Measurements from ENCODE around the gene SIGLEC5.
A peak's percentile ranks its signal among the peaks of the same experiment; 100 is the strongest.

The SIGLEC5 gene

GRCh38 chr19:51664131-51664530 lies 33.9 kb upstream of the SIGLEC5 start:
- TF ChIP-seq GABPA (IDR thresholded peaks at IDR 0.05; ENCODE audit: low read depth): no peak
- no peak for TF ChIP-seq CTCF (IDR thresholded peaks at IDR 0.05; ENCODE audit: insufficient read depth, low read length)
- TF ChIP-seq SPI1 (IDR thresholded peaks at IDR 0.05; ENCODE audit: borderline replicate concordance, low read depth): no peak
- no peak for TF ChIP-seq REST (IDR thresholded peaks at IDR 0.05; ENCODE audit: insufficient replicate concordance, low read depth)
- TF ChIP-seq POLR2AphosphoS5 (IDR thresholded peaks at IDR 0.05; ENCODE audit: low read depth): no peak
- no peak overlapping the region for H3K4me3 ChIP-seq (replicated peaks; ENCODE audit: insufficient read depth, low read length)
- DNase-seq (ENCODE audit: low read depth in 1 of 2, low spot score in 1 of 2): no peak
- H3K27ac ChIP-seq (replicated peaks): no peak overlapping the region
- H3K27me3 ChIP-seq (ENCODE audit: insufficient read depth, poor library complexity, severe bottlenecking): no peaks in the 10 kb centered on the region

- no peak for DNase-seq (ENCODE audit: low read depth in 1 of 2, low spot score in 1 of 2)
- H3K4me3 ChIP-seq (replicated peaks; ENCODE audit: insufficient read depth, low read length): no peak overlapping the region
- TF ChIP-seq SPI1 (IDR thresholded peaks at IDR 0.05; ENCODE audit: borderline replicate concordance, low read depth) (no peak), POLR2AphosphoS5 (IDR thresholded peaks at IDR 0.05; ENCODE audit: low read depth) (no peak), CTCF (IDR thresholded peaks at IDR 0.05; ENCODE audit: insufficient read depth, low read length) (no peak), GABPA (IDR thresholded peaks at IDR 0.05; ENCODE audit: low read depth) (no peak), REST (IDR thresholded peaks at IDR 0.05; ENCODE audit: insufficient replicate concordance, low read depth) (no peak)
- no peaks in the 10 kb centered on the region for H3K27me3 ChIP-seq (ENCODE audit: insufficient read depth, poor library complexity, severe bottlenecking)
- no peak overlapping the region for H3K27ac ChIP-seq (replicated peaks)
Measured at GRCh38 chr19:51663650-51664049, 33.4 kb upstream of the SIGLEC5 start.

GRCh38 chr19:51660975-51661600 lies 30.9 kb upstream of the SIGLEC5 start:
- Histone ChIP-seq H3K27ac (replicated peaks) (no peak overlapping the region), H3K4me3 (replicated peaks; ENCODE audit: insufficient read depth, low read length) (no peak overlapping the region), H3K27me3 (ENCODE audit: insufficient read depth, poor library complexity, severe bottlenecking) (no peaks in the 10 kb centered on the region)
- DNase-seq (ENCODE audit: low read depth in 1 of 2, low spot score in 1 of 2): peak; percentile 75 to 85
- TF ChIP-seq POLR2AphosphoS5 (IDR thresholded peaks at IDR 0.05; ENCODE audit: low read depth): no peak
- peak; percentile 47 for TF ChIP-seq CTCF (IDR thresholded peaks at IDR 0.05; ENCODE audit: insufficient read depth, low read length)

- DNase-seq (ENCODE audit: low read depth in 1 of 2, low spot score in 1 of 2): peak in 1 of 2 experiments; percentile 15
- no peak overlapping the region for H3K4me3 ChIP-seq (replicated peaks; ENCODE audit: insufficient read depth, low read length)
- no peaks in the 10 kb centered on the region for H3K27me3 ChIP-seq (ENCODE audit: insufficient read depth, poor library complexity, severe bottlenecking)
- no peak for TF ChIP-seq REST (IDR thresholded peaks at IDR 0.05; ENCODE audit: insufficient replicate concordance, low read depth)
- no peak for TF ChIP-seq POLR2AphosphoS5 (IDR thresholded peaks at IDR 0.05; ENCODE audit: low read depth)
- TF ChIP-seq CTCF (IDR thresholded peaks at IDR 0.05; ENCODE audit: insufficient read depth, low read length): no peak
- TF ChIP-seq GABPA (IDR thresholded peaks at IDR 0.05; ENCODE audit: low read depth): no peak
- TF ChIP-seq SPI1 (IDR thresholded peaks at IDR 0.05; ENCODE audit: borderline replicate concordance, low read depth): no peak
- H3K27ac ChIP-seq (replicated peaks): no peak overlapping the region
Measured at GRCh38 chr19:51654783-51655182, 24.6 kb upstream of the SIGLEC5 start.
